NCI-H146 treated with DMSO at 0.1 percent for 48 hours (cell line): Measurements from ENCODE around the gene MRPS25.

ENCODE experiments used
- DNase-seq: peaks from one replicate; lab custom pipeline; 2025; ENCODE audit not compliant: unreplicated experiment; lab: John Stamatoyannopoulos, UW

The MRPS25 gene

GRCh38 chr3:15083252-15083651 is 18.1 kb upstream of the MRPS25 start:
- no peak for DNase-seq

GRCh38 chr3:15081960-15082664 is 17.0 kb upstream of the MRPS25 start:
- DNase-seq: no peak

- no peak for DNase-seq
Measured at GRCh38 chr3:15079091-15079490, 14.0 kb upstream of the MRPS25 start.

- DNase-seq: no peak
Measured at GRCh38 chr3:15074500-15074899, 9.4 kb upstream of the MRPS25 start.

GRCh38 chr3:15071699-15072098 is 6.6 kb upstream of the MRPS25 start:
- DNase-seq: no peak

- DNase-seq: no peak
Measured at GRCh38 chr3:15069441-15069840, 4.3 kb upstream of the MRPS25 start.

- DNase-seq: no peak
Measured at GRCh38 chr3:15066467-15066866, 1.4 kb upstream of the MRPS25 start.

- DNase-seq: no peak
Measured at GRCh38 chr3:15065550-15066007, 464 bp upstream of the MRPS25 start.

GRCh38 chr3:15064299-15064834 is 748 bp downstream of the MRPS25 start:
- DNase-seq: no peak

- DNase-seq: no peak
Measured at GRCh38 chr3:15063656-15064286, 1.3 kb downstream of the MRPS25 start.

- no peak for DNase-seq
Measured at GRCh38 chr3:15063238-15063637, 1.9 kb downstream of the MRPS25 start.

GRCh38 chr3:15060029-15060428 is 5.1 kb downstream of the MRPS25 start:
- no peak for DNase-seq

- DNase-seq: no peak
Measured at GRCh38 chr3:15056676-15057404, 8.3 kb downstream of the MRPS25 start.

GRCh38 chr3:15055019-15055557 is 10.0 kb downstream of the MRPS25 start:
- no peak for DNase-seq

GRCh38 chr3:15053541-15053940 is 11.6 kb downstream of the MRPS25 start:
- no peak for DNase-seq

GRCh38 chr3:15052335-15053242 is 12.5 kb downstream of the MRPS25 start:
- no peak for DNase-seq

- DNase-seq: no peak
Measured at GRCh38 chr3:15051531-15051930, 13.6 kb downstream of the MRPS25 start.

- DNase-seq: no peak
Measured at GRCh38 chr3:15050405-15051092, 14.6 kb downstream of the MRPS25 start.

GRCh38 chr3:15049584-15049983 is 15.5 kb downstream of the MRPS25 start:
- DNase-seq: no peak

- no peak for DNase-seq
Measured at GRCh38 chr3:15045667-15046066, 19.4 kb downstream of the MRPS25 start.
